Endothelial cell (in vitro differentiated cells): Measurements from ENCODE around the gene GTF2H4. TPM values are rescaled to one million over a fixed set of nuclear protein-coding genes. Genes with fewer than 3 reads are reported as not detected.

Source experiments
- DNase-seq: peaks from one replicate; pipeline ENCODE4 v3.0.0; 2021; ENCODE audit warnings: low spot score
- H3K27ac Mint-ChIP-seq: one replicate; pipeline ENCODE4 v1.8.0; 2021; ENCODE audit warnings: mixed read lengths, inconsistent platforms; ENCODE audit not compliant: unreplicated experiment
- H3K27me3 Mint-ChIP-seq: one replicate; pipeline ENCODE4 v1.8.0; 2021; ENCODE audit warnings: mild to moderate bottlenecking, moderate library complexity, mixed read lengths, inconsistent platforms; ENCODE audit not compliant: unreplicated experiment
- H3K36me3 Mint-ChIP-seq: one replicate; pipeline ENCODE4 v1.8.0; 2021; ENCODE audit warnings: mild to moderate bottlenecking, low read depth, mixed read lengths, inconsistent platforms; ENCODE audit not compliant: unreplicated experiment
- H3K4me1 Mint-ChIP-seq: one replicate; pipeline ENCODE4 v1.8.0; 2021; ENCODE audit warnings: mild to moderate bottlenecking, mixed read lengths, inconsistent platforms; ENCODE audit not compliant: unreplicated experiment
- H3K4me3 Mint-ChIP-seq: one replicate; pipeline ENCODE4 v1.8.0; 2021; ENCODE audit warnings: mild to moderate bottlenecking, mixed read lengths, inconsistent platforms; ENCODE audit not compliant: unreplicated experiment
- H3K9me3 Mint-ChIP-seq: one replicate; pipeline ENCODE4 v1.8.0; 2021; ENCODE audit warnings: mixed read lengths, inconsistent platforms; ENCODE audit not compliant: unreplicated experiment
- CTCF ChIP-seq: fragments of 200-600 bp; sonication (generic); IDR thresholded peaks from one replicate; pipeline ENCODE4 v1.5.0; 2021; ENCODE audit warnings: antibody characterized with exemption; ENCODE audit not compliant: unreplicated experiment
- total RNA-seq: library from RNA; stranded (reverse); fragmentation: NEBNext Ultra II Directional; extraction: Animal tissue kit (Norgen Biotek cat#: 25700); gene quantifications from one replicate; pipeline ENCODE4 v1.2.1, GENCODE V29; 2021; ENCODE audit not compliant: unreplicated experiment

Gene GTF2H4
- total RNA-seq, 1 donor from 2014 or later: 47.6 TPM

GRCh38 chr6:30954631-30955366, 46.8 kb downstream of the GTF2H4 start:
- Mint-ChIP-seq H3K9me3 (no peaks in the 10 kb centered on the region), H3K27me3 (peaks cover 7% of the 10 kb centered on the region), H3K27ac (no peak overlapping the region), H3K4me3 (no peak overlapping the region), H3K36me3 (peaks cover 6% of the 10 kb centered on the region), H3K4me1 (peaks cover 43% of the 10 kb centered on the region)
- TF ChIP-seq CTCF: no peak
- DNase-seq: no peak

GRCh38 chr6:30955367-30956042, 47.5 kb downstream of the GTF2H4 start:
- H3K4me3 Mint-ChIP-seq: no peak overlapping the region
- H3K36me3 Mint-ChIP-seq: no peaks in the 10 kb centered on the region
- peaks cover 5% of the 10 kb centered on the region for H3K27me3 Mint-ChIP-seq
- no peak overlapping the region for H3K27ac Mint-ChIP-seq
- no peaks in the 10 kb centered on the region for H3K9me3 Mint-ChIP-seq
- TF ChIP-seq CTCF: no peak
- peak; percentile 19 for DNase-seq
- peaks cover 43% of the 10 kb centered on the region for H3K4me1 Mint-ChIP-seq

GRCh38 chr6:30957716-30958115, 49.7 kb downstream of the GTF2H4 start:
- DNase-seq: no peak
- H3K27ac Mint-ChIP-seq: peak overlapping the region; percentile 79
- peak overlapping the region; percentile 68 for H3K4me3 Mint-ChIP-seq
- H3K27me3 Mint-ChIP-seq: peaks cover 1% of the 10 kb centered on the region
- TF ChIP-seq CTCF: no peak
- no peaks in the 10 kb centered on the region for H3K9me3 Mint-ChIP-seq
- H3K36me3 Mint-ChIP-seq: no peaks in the 10 kb centered on the region
- H3K4me1 Mint-ChIP-seq: peaks cover 38% of the 10 kb centered on the region

- Mint-ChIP-seq H3K27ac (no peak overlapping the region), H3K9me3 (no peaks in the 10 kb centered on the region), H3K4me1 (peaks cover 27% of the 10 kb centered on the region), H3K27me3 (peaks cover 6% of the 10 kb centered on the region), H3K4me3 (no peak overlapping the region), H3K36me3 (peaks cover 6% of the 10 kb centered on the region)
- TF ChIP-seq CTCF: no peak
- DNase-seq: no peak
Observed at GRCh38 chr6:30960907-30961673, 53.1 kb downstream of the GTF2H4 start.
